Upper lobe of right lung (tissue), 1 donor: ENCODE data around the gene DIP2C. TPM values are rescaled to one million over a fixed set of nuclear protein-coding genes. Genes with fewer than 3 reads are reported as not detected.
A peak's percentile ranks its signal among the peaks of the same experiment; 100 is the strongest.

Experiments
- ATAC-seq: fragments of 200-7000 bp; cut with Tn5 transposase; one replicate; pipeline ENCODE4 v1.9.1; 2020; ENCODE audit warnings: mild to moderate bottlenecking, moderate library complexity
- DNase-seq: peaks from one replicate; pipeline ENCODE4 v3.0.0-alpha.2; 2020
- H3K27ac ChIP-seq: fragments of 200-600 bp; one replicate; pipeline ENCODE4 v1.8.0; 2022
- H3K27me3 ChIP-seq: fragments of 200-600 bp; one replicate; pipeline ENCODE4 v1.8.0; 2022; ENCODE audit warnings: mild to moderate bottlenecking
- H3K36me3 ChIP-seq: fragments of 200-600 bp; one replicate; pipeline ENCODE4 v1.8.0; 2022
- H3K4me1 ChIP-seq: fragments of 200-600 bp; one replicate; pipeline ENCODE4 v1.8.0; 2022
- H3K4me3 ChIP-seq: fragments of 200-600 bp; one replicate; pipeline ENCODE4 v1.8.0; 2022; ENCODE audit warnings: mild to moderate bottlenecking
- H3K9me3 ChIP-seq: fragments of 200-600 bp; one replicate; pipeline ENCODE4 v1.8.0; 2022
- CTCF ChIP-seq: fragments of 200-600 bp; IDR thresholded peaks from one replicate; pipeline ENCODE4 v1.8.0; 2022; ENCODE audit warnings: antibody characterized with exemption
- intact Hi-C: fragments of 100-400 bp; cut with DNase I; formaldehyde crosslinking; loops from one replicate; pipeline ENCODE4 v1.11.0; 2022
- total RNA-seq: library from RNA; stranded (reverse); fragmentation: NEBNext Ultra II Directional; extraction: Animal tissue kit (Norgen Biotek cat#: 25700); gene quantifications from one replicate; pipeline ENCODE4 v1.2.1, GENCODE V29; 2021
- donor health status: DM: no; HTN: yes; CAD: no; lungs with severe emphysema.

DIP2C gene
- total RNA-seq, 1 donor from 2014 or later = 17.3 TPM

DNA sequence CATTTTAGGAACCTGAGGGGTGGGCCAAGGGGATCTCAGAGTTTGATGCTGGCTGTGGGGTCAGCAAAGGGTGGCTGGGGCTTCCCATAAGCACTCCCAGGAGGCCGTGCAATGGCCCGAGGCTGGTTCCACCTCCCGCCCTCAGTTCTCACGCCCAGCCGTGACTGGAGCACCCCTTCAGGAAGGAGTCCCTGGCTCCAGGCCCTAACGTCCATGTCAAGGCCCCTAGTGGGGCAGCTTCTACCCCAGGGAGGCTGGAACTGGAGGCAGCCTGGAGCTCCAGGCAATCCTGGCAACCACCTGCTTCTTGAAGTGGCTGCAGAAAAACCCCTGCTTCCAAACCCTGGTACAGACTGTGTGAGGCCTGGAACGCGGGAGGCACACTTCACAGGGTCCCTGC lies 165.5 kb downstream of the DIP2C start:
- Histone ChIP-seq H3K36me3 (no peaks in the 10 kb centered on the region), H3K4me1 (no peaks in the 10 kb centered on the region), H3K27me3 (no peaks in the 10 kb centered on the region), H3K4me3 (no peak overlapping the region), H3K9me3 (no peaks in the 10 kb centered on the region), H3K27ac (no peak overlapping the region)
- intact Hi-C loops = no loop called here
- no peak for TF ChIP-seq CTCF
- DNase-seq (peak; percentile 44), ATAC-seq (peak; percentile 9)

DNA sequence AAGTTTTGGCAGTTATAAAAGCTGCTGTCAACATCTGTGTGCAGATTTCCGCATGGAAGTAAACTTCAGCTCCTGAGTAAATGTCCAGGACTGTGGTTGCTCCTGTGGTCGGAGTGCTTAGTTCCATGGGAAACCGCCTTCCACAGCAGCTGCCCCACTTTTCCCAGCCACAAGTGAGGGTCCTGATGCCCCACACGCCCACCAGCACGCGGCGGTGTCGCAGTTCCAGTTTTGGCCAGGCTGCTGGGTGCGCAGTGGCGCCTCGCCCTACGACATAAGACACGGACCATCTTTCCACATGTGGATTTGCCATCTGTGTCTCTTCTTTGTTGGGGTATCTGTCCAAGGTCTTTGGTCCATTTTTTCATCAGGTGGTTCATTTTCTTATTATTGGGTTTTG lies 167.1 kb downstream of the DIP2C start:
- ATAC-seq (no peak), DNase-seq (no peak)
- no peaks in the 10 kb centered on the region for H3K36me3 ChIP-seq
- H3K4me3 ChIP-seq = no peak overlapping the region
- no peaks in the 10 kb centered on the region for H3K9me3 ChIP-seq
- no peak for TF ChIP-seq CTCF
- no peak overlapping the region for H3K27ac ChIP-seq
- H3K4me1 ChIP-seq = no peaks in the 10 kb centered on the region
- intact Hi-C loops = no loop called here
- no peaks in the 10 kb centered on the region for H3K27me3 ChIP-seq

DNA sequence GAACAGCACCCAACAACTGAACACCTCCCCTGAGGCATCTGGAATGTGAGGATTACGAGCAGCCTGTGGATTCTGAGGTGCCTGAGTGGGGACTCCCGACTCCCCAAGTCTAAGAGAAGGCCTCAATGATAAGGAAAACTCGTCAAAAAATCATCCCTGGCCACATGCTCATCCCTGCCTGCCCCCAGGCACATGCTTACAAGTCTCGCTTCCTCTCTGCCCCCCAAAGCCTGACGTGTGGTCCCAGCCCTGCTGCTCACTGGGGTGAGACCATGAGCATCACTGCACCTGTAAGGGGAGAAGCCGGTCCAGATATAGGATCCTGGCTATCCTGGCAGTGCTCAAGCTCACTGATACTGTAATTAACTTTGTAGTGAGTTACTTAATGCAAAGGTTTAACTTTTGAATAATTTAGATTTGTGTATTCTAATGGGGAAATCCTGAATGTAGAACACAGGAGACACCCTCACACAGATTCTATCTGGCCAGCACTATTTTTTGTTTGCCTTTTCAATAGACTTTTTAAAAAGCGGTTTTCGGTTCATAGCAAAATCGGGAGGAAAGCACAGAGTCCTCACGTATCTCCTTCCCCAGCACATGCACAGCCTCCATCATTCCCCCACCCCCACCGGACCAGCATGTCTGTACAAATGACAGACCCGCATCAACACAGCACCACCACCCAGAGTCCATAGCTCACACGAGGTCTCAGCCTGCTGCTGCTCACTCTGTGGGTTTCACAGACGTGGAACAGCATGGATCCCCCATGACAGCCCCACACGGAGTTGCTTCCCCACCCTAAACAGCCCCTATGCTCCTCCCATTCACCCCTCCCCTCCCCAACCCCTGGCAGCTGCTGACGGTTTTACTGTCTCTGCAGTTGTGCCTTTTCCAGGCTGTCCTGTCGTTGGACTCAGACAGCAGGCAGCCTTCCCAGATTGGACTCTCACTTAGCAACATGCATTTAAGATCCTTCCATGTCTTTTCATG lies 167.9 kb downstream of the DIP2C start:
- no peak overlapping the region for H3K4me3 ChIP-seq
- ATAC-seq (no peak), DNase-seq (peak; percentile 40)
- no peaks in the 10 kb centered on the region for H3K27me3 ChIP-seq
- no peak for TF ChIP-seq CTCF
- no peaks in the 10 kb centered on the region for H3K36me3 ChIP-seq
- no peak overlapping the region for H3K27ac ChIP-seq
- intact Hi-C loops = no loop called here
- no peaks in the 10 kb centered on the region for H3K9me3 ChIP-seq
- H3K4me1 ChIP-seq = no peaks in the 10 kb centered on the region

- ATAC-seq (no peak), DNase-seq (peak; percentile 45)
- H3K27ac ChIP-seq = no peak overlapping the region
- intact Hi-C loops = no loop called here
- H3K36me3 ChIP-seq = no peaks in the 10 kb centered on the region
- TF ChIP-seq CTCF = no peak
- no peaks in the 10 kb centered on the region for H3K9me3 ChIP-seq
- H3K4me1 ChIP-seq = no peaks in the 10 kb centered on the region
- H3K4me3 ChIP-seq = no peak overlapping the region
- no peaks in the 10 kb centered on the region for H3K27me3 ChIP-seq
Observed at GRCh38 chr10:520402-520787, 169.1 kb downstream of the DIP2C start.

DNA sequence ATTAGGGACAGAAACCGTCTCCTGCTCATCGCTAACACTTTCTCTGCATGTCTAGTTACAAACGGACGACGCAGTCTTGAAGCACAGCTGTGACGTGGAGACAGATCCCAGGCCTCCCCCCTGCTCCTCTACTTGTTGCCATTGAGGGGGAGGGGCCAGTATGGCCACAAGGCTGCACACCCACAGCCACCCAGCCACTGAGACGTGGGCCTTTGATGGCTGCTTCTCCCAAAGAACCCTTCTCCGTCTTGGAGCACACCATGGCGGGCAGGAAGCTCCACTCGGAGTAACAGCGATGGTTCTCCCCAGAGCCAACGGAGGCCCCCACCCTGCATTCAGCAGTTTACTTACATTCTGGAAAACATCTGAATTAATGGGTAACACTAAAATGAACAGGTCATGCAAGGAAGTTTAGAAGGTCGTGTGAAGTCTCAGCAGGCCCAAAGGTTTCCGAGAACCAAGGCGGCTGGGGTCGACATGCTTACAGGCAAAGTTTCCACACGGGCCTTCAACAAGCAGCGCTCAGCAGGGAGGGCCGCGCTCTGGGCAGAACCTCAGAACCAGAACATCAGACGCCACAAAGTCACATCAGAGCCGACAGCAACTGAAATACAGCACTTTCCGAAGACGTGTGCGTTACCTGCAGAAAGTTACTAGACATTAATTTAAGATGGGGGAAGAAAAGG lies 169.6 kb downstream of the DIP2C start:
- ATAC-seq (no peak), DNase-seq (peak; percentile 52)
- H3K9me3 ChIP-seq = no peaks in the 10 kb centered on the region
- no peaks in the 10 kb centered on the region for H3K36me3 ChIP-seq
- H3K4me3 ChIP-seq = no peak overlapping the region
- H3K4me1 ChIP-seq = no peaks in the 10 kb centered on the region
- H3K27me3 ChIP-seq = no peaks in the 10 kb centered on the region
- TF ChIP-seq CTCF = no peak
- intact Hi-C loops = no loop called here
- no peak overlapping the region for H3K27ac ChIP-seq
